OCI-LY7 (cell line): ENCODE measurements around the gene ALDH9A1. TPM values are rescaled to one million over a fixed set of nuclear protein-coding genes. Genes with fewer than 3 reads are reported as not detected.

Experiments used
- BruUV-seq: library from RNA; stranded (reverse); fragments of 400-500 nt; replicated peaks from 2 replicates; lab custom pipeline; 2021; lab: Mats Ljungman, UMichigan
- CTCF ChIA-PET: fragments of 300-600 bp; sonication (Branson Sonifier 250); formaldehyde crosslinking; loops from one replicate; lab custom pipeline; 2022; ENCODE audit warnings: antibody characterized with exemption; ENCODE audit not compliant: unreplicated experiment; lab: Charles Lee
- POLR2A ChIA-PET: fragments of 300-600 bp; sonication (Branson Sonifier 250); formaldehyde crosslinking; loops from one replicate; lab custom pipeline; 2022; ENCODE audit warnings: antibody characterized with exemption; lab: Charles Lee
- DNase-seq: peaks from one replicate; pipeline ENCODE4 v3.0.0-alpha.2; 2015; ENCODE audit warnings: low spot score
- H2AFZ ChIP-seq: fragments of 200-600 bp; sonication (generic), shearing (Covaris generic); 2 replicates; pipeline ENCODE4 v1.6.1; 2014; ENCODE audit warnings: mild to moderate bottlenecking, antibody characterized with exemption, low read length, moderate library complexity
- H3K27ac ChIP-seq: fragments of 200-600 bp; sonication (generic); 2 replicates; pipeline ENCODE4 v1.5.1; 2014; ENCODE audit warnings: mixed run types, low read depth, mild to moderate bottlenecking, moderate library complexity, low read length, inconsistent platforms; ENCODE audit not compliant: poor library complexity, severe bottlenecking
- H3K36me3 ChIP-seq: fragments of 200-600 bp; sonication (generic); 2 replicates; pipeline ENCODE4 v1.6.1; 2014; ENCODE audit warnings: mild to moderate bottlenecking, antibody characterized with exemption, low read length, moderate library complexity, mixed read lengths; ENCODE audit not compliant: insufficient read depth
- H3K4me1 ChIP-seq: fragments of 200-600 bp; sonication (generic); 2 replicates; pipeline ENCODE4 v1.5.1; 2014; ENCODE audit warnings: mild to moderate bottlenecking, low read length; ENCODE audit not compliant: insufficient read depth, poor library complexity, severe bottlenecking
- H3K4me2 ChIP-seq: fragments of 200-600 bp; sonication (generic); 2 replicates; pipeline ENCODE4 v1.6.1; 2014; ENCODE audit warnings: mild to moderate bottlenecking, low read length
- H3K4me3 ChIP-seq: fragments of 200-600 bp; sonication (generic); 2 replicates; pipeline ENCODE4 v1.5.1; 2014; ENCODE audit warnings: mild to moderate bottlenecking, low read depth, low read length; ENCODE audit not compliant: poor library complexity, severe bottlenecking
- H3K79me2 ChIP-seq: fragments of 200-600 bp; sonication (generic); 2 replicates; pipeline ENCODE4 v1.6.1; 2016; ENCODE audit warnings: low read depth, mild to moderate bottlenecking, low read length, moderate library complexity, mixed read lengths; ENCODE audit not compliant: insufficient read depth
- H3K9me2 ChIP-seq: fragments of 200-600 bp; sonication (generic); 2 replicates; pipeline ENCODE4 v1.6.1; 2016; ENCODE audit warnings: mild to moderate bottlenecking, low read length, mixed read lengths; ENCODE audit not compliant: insufficient read depth
- H3K9me3 ChIP-seq: fragments of 200-600 bp; sonication (generic); 2 replicates; pipeline ENCODE4 v1.6.1; 2014; ENCODE audit warnings: mild to moderate bottlenecking, mixed run types, low read length, mixed read lengths
- H4K20me1 ChIP-seq: fragments of 200-600 bp; sonication (generic); 2 replicates; pipeline ENCODE4 v1.6.1; 2014; ENCODE audit warnings: mild to moderate bottlenecking, antibody characterized with exemption, low read length, moderate library complexity, mixed read lengths; ENCODE audit not compliant: insufficient read depth
- CTCF ChIP-seq: fragments of 200-600 bp; sonication (generic); conservative IDR thresholded peaks from 2 replicates; pipeline ENCODE4 v1.5.1; 2014; ENCODE audit warnings: mild to moderate bottlenecking, antibody characterized with exemption, low read length, moderate library complexity, mixed read lengths
- EZH2phosphoT487 ChIP-seq: fragments of 200-600 bp; sonication (generic); IDR thresholded peaks from 2 replicates; pipeline ENCODE4 v1.6.1; 2018; ENCODE audit warnings: low read depth, borderline replicate concordance, mild to moderate bottlenecking, mixed run types, antibody characterized with exemption, low read length, moderate library complexity, mixed read lengths
- intact Hi-C: fragments of 100-400 bp; cut with micrococcal nuclease; formaldehyde crosslinking; loops from one replicate; pipeline ENCODE4 v1.10.0; 2022; ENCODE audit not compliant: unreplicated experiment
- total RNA-seq, 2 experiments: library from RNA; depleted of rRNA in 1 of 2; stranded (reverse); fragments of >200 nt in 1 of 2; shearing (Covaris generic) in 1 of 2; gene quantifications; 2 replicates each; pipeline ENCODE4 v1.2.3, GENCODE V29; 2014 to 2022

Gene ALDH9A1
- total RNA-seq, 2 experiments from 2014 or later = 32.1 to 36.0 TPM

DNA sequence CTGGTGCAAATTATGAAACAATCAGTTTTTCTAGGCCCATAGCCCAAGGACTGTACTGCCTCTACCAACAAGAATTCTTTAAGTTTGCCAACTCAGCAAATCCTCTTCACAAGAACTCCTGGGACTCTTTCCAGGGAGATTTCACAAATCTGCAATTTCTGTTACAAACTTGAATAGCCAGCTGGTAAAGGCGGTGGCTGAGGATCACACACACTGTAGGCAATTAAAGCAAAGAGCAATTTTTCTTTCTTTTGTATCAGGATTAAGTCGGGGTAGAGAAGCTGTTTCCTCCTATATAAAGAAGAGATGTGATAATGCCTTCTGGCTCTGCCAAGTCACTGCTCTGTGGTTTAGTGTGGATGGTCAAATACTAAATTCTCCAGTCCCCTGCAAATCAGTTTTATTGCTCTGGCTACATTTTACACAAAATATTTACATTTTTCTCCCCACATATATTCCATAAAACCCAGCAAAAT lies 1.7 kb downstream of the ALDH9A1 start:
- H3K9me2 ChIP-seq = no peaks in the 10 kb centered on the region
- H3K4me1 ChIP-seq = peaks cover 4% of the 10 kb centered on the region
- intact Hi-C loops = no loop called here
- DNase-seq = no peak
- TF ChIP-seq EZH2phosphoT487 (no peak), CTCF (no peak)
- H4K20me1 ChIP-seq = no peaks in the 10 kb centered on the region
- ChIA-PET POLR2A (interaction anchor here (2.4 to 2.8 kb wide), 2 partner anchors 87 to 96 kb away, joined by 13 to 22 read pairs; no protein-coding TSS in a partner anchor), CTCF (no interaction called here)
- peak overlapping the region; percentile 81 for H3K4me2 ChIP-seq
- peak overlapping the region; percentile 68 for H3K4me3 ChIP-seq
- no peak overlapping the region for H2AFZ ChIP-seq
- H3K36me3 ChIP-seq = peaks cover 3% of the 10 kb centered on the region; the same call in 1 of the 2 replicates
- no peaks in the 10 kb centered on the region for H3K9me3 ChIP-seq
- no TSS peak for BruUV-seq
- H3K79me2 ChIP-seq = peaks cover 23% of the 10 kb centered on the region
- no peak overlapping the region for H3K27ac ChIP-seq

- Histone ChIP-seq H3K4me3 (no peak overlapping the region), H3K4me2 (no peak overlapping the region), H3K9me2 (no peaks in the 10 kb centered on the region), H3K4me1 (peaks cover 4% of the 10 kb centered on the region), H4K20me1 (no peaks in the 10 kb centered on the region), H3K27ac (no peak overlapping the region), H2AFZ (no peak overlapping the region), H3K36me3 (peaks cover 3% of the 10 kb centered on the region; the same call in 1 of the 2 replicates), H3K9me3 (no peaks in the 10 kb centered on the region), H3K79me2 (peaks cover 23% of the 10 kb centered on the region)
- no TSS peak for BruUV-seq
- TF ChIP-seq EZH2phosphoT487 (no peak), CTCF (no peak)
- intact Hi-C loops = no loop called here
- POLR2A ChIA-PET = interaction anchor here (1.0 kb wide), 2 partner anchors 11 to 62 kb away, joined by 3 read pairs; no protein-coding TSS in a partner anchor
- CTCF ChIA-PET = no interaction called here
- DNase-seq = no peak
Measured at GRCh38 chr1:165695031-165695430, 3.3 kb downstream of the ALDH9A1 start.

DNA sequence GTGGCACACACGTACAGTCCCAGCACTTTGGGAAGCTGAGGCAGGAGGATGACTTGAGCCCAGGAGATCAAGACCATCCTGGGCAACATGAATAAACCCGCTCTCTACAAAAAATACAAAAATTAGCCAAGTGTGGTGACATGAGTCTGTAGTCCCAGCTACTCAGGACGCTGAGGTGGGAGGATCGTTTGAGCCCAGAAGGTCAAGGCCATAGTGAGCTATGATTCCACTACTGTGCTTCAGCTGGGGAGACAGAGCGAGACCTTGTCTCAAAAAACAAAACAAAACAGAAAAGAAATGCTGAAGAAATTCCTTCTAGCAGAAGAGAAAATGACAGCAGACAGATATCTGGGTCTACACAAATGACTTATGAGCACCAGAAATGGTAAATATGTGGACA lies 10.3 kb downstream of the ALDH9A1 start:
- ChIA-PET CTCF (interaction anchor here (0.5 kb wide), 1 partner anchor 269 kb away, joined by 3 read pairs; no protein-coding TSS in a partner anchor), POLR2A (interaction anchor here (0.8 kb wide), 1 partner anchor 51 kb away, joined by 3 read pairs; no protein-coding TSS in a partner anchor)
- no peaks in the 10 kb centered on the region for H3K9me2 ChIP-seq
- H3K9me3 ChIP-seq = no peaks in the 10 kb centered on the region
- H2AFZ ChIP-seq = no peak overlapping the region
- H4K20me1 ChIP-seq = peaks cover 4% of the 10 kb centered on the region; the same call in 1 of the 2 replicates
- H3K27ac ChIP-seq = no peak overlapping the region
- TF ChIP-seq CTCF = no peak
- no peak for TF ChIP-seq EZH2phosphoT487
- no peak for DNase-seq
- peaks cover 35% of the 10 kb centered on the region; the same call in 1 of the 2 replicates for H3K79me2 ChIP-seq
- intact Hi-C loops = no loop called here
- H3K4me3 ChIP-seq = no peak overlapping the region
- H3K4me2 ChIP-seq = no peak overlapping the region
- H3K36me3 ChIP-seq = peaks cover 30% of the 10 kb centered on the region; the same call in 1 of the 2 replicates
- BruUV-seq = no TSS peak
- peaks cover 20% of the 10 kb centered on the region for H3K4me1 ChIP-seq
